PC-3 (cell line): ENCODE results near the gene KDM4B.

Source experiments
- CTCF ChIP-seq: fragments of 300-600 bp; sonication (generic); conservative IDR thresholded peaks from 2 replicates; pipeline ENCODE4 v1.5.1; 2017; ENCODE audit warnings: antibody characterized with exemption, low read depth, mild to moderate bottlenecking, low read length
- EZH2phosphoT487 ChIP-seq: fragments of 300-600 bp; sonication (generic); IDR thresholded peaks from 2 replicates; pipeline ENCODE4 v1.6.1; 2018; ENCODE audit warnings: mild to moderate bottlenecking, antibody characterized with exemption, low read length, borderline replicate concordance

GRCh38 chr19:5064896-5065295, 96.0 kb downstream of the KDM4B start:
- TF ChIP-seq CTCF (no peak), EZH2phosphoT487 (no peak)
